NCI-H524 (cell line): Measurements from ENCODE around the gene COL9A3.
"Not testable (repeated sequence)": the region's sequence is repeated elsewhere in the genome, so short reads cannot be mapped to it uniquely, and the experiment has no call there.

Experiments used
- DNase-seq, 2 experiments: peaks; one replicate each; lab custom pipeline; 2025; lab: John Stamatoyannopoulos, UW

COL9A3 gene

GRCh38 chr20:62835931-62836861, 19.3 kb downstream of the COL9A3 start:
- no peak for DNase-seq

GRCh38 chr20:62836967-62837490, 20.2 kb downstream of the COL9A3 start:
- no peak for DNase-seq

GRCh38 chr20:62837790-62838127, 20.9 kb downstream of the COL9A3 start:
- DNase-seq = no peak

- DNase-seq = peak; percentile 43 to 65
These were observed 21.5 kb downstream of the COL9A3 start for GRCh38 chr20:62838128-62838891.

- no peak for DNase-seq
These were observed 22.4 kb downstream of the COL9A3 start for GRCh38 chr20:62839261-62839660.

GRCh38 chr20:62839816-62840215, 23.0 kb downstream of the COL9A3 start:
- DNase-seq = no peak

GRCh38 chr20:62840244-62841197, 23.7 kb downstream of the COL9A3 start:
- DNase-seq = no peak

- DNase-seq = no peak
These were observed 24.9 kb downstream of the COL9A3 start for GRCh38 chr20:62841705-62842212.

GRCh38 chr20:62843656-62844055, 26.8 kb downstream of the COL9A3 start:
- DNase-seq = no peak

- DNase-seq = no peak
These were observed 27.3 kb downstream of the COL9A3 start for GRCh38 chr20:62844182-62844581.

- DNase-seq = no peak
These were observed 28.7 kb downstream of the COL9A3 start for GRCh38 chr20:62845416-62846160.

GRCh38 chr20:62846166-62846890, 29.5 kb downstream of the COL9A3 start:
- DNase-seq = peak; percentile 87 to 91

GRCh38 chr20:62848917-62849316, 32.1 kb downstream of the COL9A3 start:
- not testable (repeated sequence) for DNase-seq

GRCh38 chr20:62849431-62849830, 32.6 kb downstream of the COL9A3 start:
- DNase-seq = no peak

GRCh38 chr20:62850333-62850974, 33.6 kb downstream of the COL9A3 start:
- no peak for DNase-seq

GRCh38 chr20:62852196-62852595, 35.3 kb downstream of the COL9A3 start:
- DNase-seq = no peak

GRCh38 chr20:62852841-62853240, 36.0 kb downstream of the COL9A3 start:
- no peak for DNase-seq

GRCh38 chr20:62853304-62853703, 36.5 kb downstream of the COL9A3 start:
- DNase-seq = not testable (repeated sequence)

- no peak for DNase-seq
These were observed 37.3 kb downstream of the COL9A3 start for GRCh38 chr20:62854121-62854520.

GRCh38 chr20:62855120-62855519, 38.3 kb downstream of the COL9A3 start:
- DNase-seq = no peak
